Loucy (cell line): ENCODE results near the gene UPF1.

ENCODE experiments used
- H2AFZ ChIP-seq: fragments of 200-600 bp; sonication (generic); 2 replicates; pipeline ENCODE4 v1.6.0; 2016; ENCODE audit warnings: antibody characterized with exemption, mild to moderate bottlenecking, low read length, moderate library complexity
- H3F3A ChIP-seq: fragments of 200-600 bp; 2 replicates; pipeline ENCODE4 v1.6.0; 2016; ENCODE audit warnings: antibody characterized with exemption, low read depth, mild to moderate bottlenecking
- H3K27me3 ChIP-seq: fragments of 200-600 bp; sonication (generic); 2 replicates; pipeline ENCODE4 v1.6.1; 2014; ENCODE audit warnings: low read length, mild to moderate bottlenecking; ENCODE audit not compliant: insufficient read depth, poor library complexity, severe bottlenecking
- H3K36me3 ChIP-seq: fragments of 200-600 bp; sonication (generic); 2 replicates; pipeline ENCODE4 v1.6.1; 2016; ENCODE audit warnings: low read length; ENCODE audit not compliant: insufficient read depth
- H3K4me1 ChIP-seq: fragments of 200-600 bp; sonication (generic); 2 replicates; pipeline ENCODE4 v1.5.1; 2014; ENCODE audit warnings: low read length, mild to moderate bottlenecking; ENCODE audit not compliant: insufficient read depth, poor library complexity, severe bottlenecking
- H3K4me2 ChIP-seq: fragments of 200-600 bp; sonication (generic); 2 replicates; pipeline ENCODE4 v1.6.0; 2014; ENCODE audit warnings: antibody characterized with exemption, low read length, low read depth, mild to moderate bottlenecking; ENCODE audit not compliant: poor library complexity, severe bottlenecking
- H3K4me3 ChIP-seq: fragments of 200-600 bp; sonication (generic); 2 replicates; pipeline ENCODE4 v1.5.1; 2014; ENCODE audit warnings: low read length, mild to moderate bottlenecking, mixed read lengths; ENCODE audit not compliant: poor library complexity, severe bottlenecking
- H3K79me2 ChIP-seq: fragments of 200-600 bp; sonication (generic); 2 replicates; pipeline ENCODE4 v1.6.1; 2014; ENCODE audit warnings: low read length; ENCODE audit not compliant: insufficient read depth
- H3K9ac ChIP-seq: fragments of 200-600 bp; sonication (generic); 2 replicates; pipeline ENCODE4 v1.6.0; 2014; ENCODE audit warnings: mild to moderate bottlenecking, low read depth, low read length, moderate library complexity; ENCODE audit not compliant: poor library complexity, severe bottlenecking
- H3K9me2 ChIP-seq: fragments of 200-600 bp; sonication (generic); replicated peaks from 2 replicates; pipeline ENCODE4 v1.6.1; 2016; ENCODE audit warnings: low read depth, low read length, mixed read lengths
- H3K9me3 ChIP-seq: fragments of 200-600 bp; sonication (generic); 2 replicates; pipeline ENCODE4 v1.6.1; 2014; ENCODE audit warnings: mild to moderate bottlenecking, antibody characterized with exemption, low read length, low read depth; ENCODE audit not compliant: insufficient read depth
- H4K20me1 ChIP-seq: fragments of 200-600 bp; sonication (generic); 2 replicates; pipeline ENCODE4 v1.6.0; 2014; ENCODE audit warnings: antibody characterized with exemption, low read length, mild to moderate bottlenecking; ENCODE audit not compliant: insufficient read depth, poor library complexity, severe bottlenecking
- CTCF ChIP-seq: fragments of 200-600 bp; sonication (generic); conservative IDR thresholded peaks from 2 replicates; pipeline ENCODE4 v1.5.1; 2014; ENCODE audit warnings: mild to moderate bottlenecking, antibody characterized with exemption, low read length
- EZH2phosphoT487 ChIP-seq: fragments of 200-600 bp; IDR thresholded peaks from 2 replicates; pipeline ENCODE4 v1.6.1; 2018; ENCODE audit warnings: antibody characterized with exemption, mild to moderate bottlenecking, moderate library complexity, borderline replicate concordance

The UPF1 gene

GRCh38 chr19:18791315-18791678 lies 40.5 kb upstream of the UPF1 start:
- no peaks in the 10 kb centered on the region for H3K9me2 ChIP-seq
- H3K4me1 ChIP-seq, result no peaks in the 10 kb centered on the region
- no peak overlapping the region for H3K4me2 ChIP-seq
- H4K20me1 ChIP-seq, result no peaks in the 10 kb centered on the region
- no peaks in the 10 kb centered on the region for H3K36me3 ChIP-seq
- H2AFZ ChIP-seq, result no peak overlapping the region
- no peaks in the 10 kb centered on the region for H3K27me3 ChIP-seq
- no peaks in the 10 kb centered on the region for H3F3A ChIP-seq
- H3K9me3 ChIP-seq, result no peaks in the 10 kb centered on the region
- no peaks in the 10 kb centered on the region for H3K79me2 ChIP-seq
- no peak for TF ChIP-seq EZH2phosphoT487
- no peak for TF ChIP-seq CTCF
- H3K9ac ChIP-seq, result no peak overlapping the region
- no peak overlapping the region for H3K4me3 ChIP-seq

GRCh38 chr19:18792661-18793060 lies 39.1 kb upstream of the UPF1 start:
- Histone ChIP-seq H3K9me3 (no peaks in the 10 kb centered on the region), H2AFZ (no peak overlapping the region), H3K4me1 (no peaks in the 10 kb centered on the region), H3K9ac (no peak overlapping the region), H3K27me3 (no peaks in the 10 kb centered on the region), H3K9me2 (no peaks in the 10 kb centered on the region), H3F3A (no peaks in the 10 kb centered on the region), H3K36me3 (no peaks in the 10 kb centered on the region), H4K20me1 (no peaks in the 10 kb centered on the region), H3K79me2 (no peaks in the 10 kb centered on the region), H3K4me2 (no peak overlapping the region), H3K4me3 (no peak overlapping the region)
- no peak for TF ChIP-seq CTCF
- no peak for TF ChIP-seq EZH2phosphoT487

GRCh38 chr19:18793144-18794028 lies 38.4 kb upstream of the UPF1 start:
- Histone ChIP-seq H2AFZ (no peak overlapping the region), H3K4me2 (no peak overlapping the region), H3K27me3 (no peaks in the 10 kb centered on the region), H4K20me1 (no peaks in the 10 kb centered on the region), H3F3A (no peaks in the 10 kb centered on the region), H3K79me2 (no peaks in the 10 kb centered on the region), H3K36me3 (no peaks in the 10 kb centered on the region), H3K9ac (no peak overlapping the region), H3K9me3 (no peaks in the 10 kb centered on the region), H3K9me2 (no peaks in the 10 kb centered on the region), H3K4me1 (no peaks in the 10 kb centered on the region), H3K4me3 (no peak overlapping the region)
- TF ChIP-seq CTCF, result no peak
- no peak for TF ChIP-seq EZH2phosphoT487
